Chondrocyte (in vitro differentiated cells): ENCODE data around the gene MPZL1. TPM values are rescaled to one million over a fixed set of nuclear protein-coding genes. Genes with fewer than 3 reads are reported as not detected.
"Not testable (repeated sequence)": the region's sequence is repeated elsewhere in the genome, so short reads cannot be mapped to it uniquely, and the experiment has no call there.

Experiments used
- DNase-seq: peaks from one replicate; pipeline ENCODE4 v3.0.0; 2021; ENCODE audit warnings: mixed read lengths, low spot score
- H3K27ac Mint-ChIP-seq: one replicate; pipeline ENCODE4 v1.8.0; 2021; ENCODE audit warnings: mild to moderate bottlenecking, moderate library complexity, mixed read lengths; ENCODE audit not compliant: unreplicated experiment
- H3K27me3 Mint-ChIP-seq: 2 replicates; pipeline ENCODE4 v1.8.0; 2021; ENCODE audit warnings: low read depth, mixed read lengths
- H3K36me3 Mint-ChIP-seq: 2 replicates; pipeline ENCODE4 v1.8.0; 2021; ENCODE audit warnings: low read depth, mixed read lengths
- H3K4me1 Mint-ChIP-seq: 2 replicates; pipeline ENCODE4 v1.8.0; 2021; ENCODE audit warnings: low read depth, mild to moderate bottlenecking, mixed read lengths
- H3K4me3 Mint-ChIP-seq: one replicate; pipeline ENCODE4 v1.8.0; 2021; ENCODE audit warnings: mild to moderate bottlenecking, moderate library complexity, mixed read lengths; ENCODE audit not compliant: unreplicated experiment
- H3K9me3 Mint-ChIP-seq: 2 replicates; pipeline ENCODE4 v1.8.0; 2021; ENCODE audit warnings: low read depth, mixed read lengths
- total RNA-seq: library from RNA; stranded (reverse); gene quantifications from 3 replicates; pipeline ENCODE4 v1.2.1, GENCODE V29; 2021
- TF ChIP-seq, protein P1 (sequence below): fragments of 200-600 bp; sonication (generic); IDR thresholded peaks from 2 replicates; pipeline ENCODE4 v1.5.0; 2021; ENCODE audit warnings: antibody characterized with exemption, mild to moderate bottlenecking, moderate library complexity

MPZL1 gene
- total RNA-seq, 1 donor from 2014 or later: 198 TPM

- no peak overlapping the region for H3K4me3 Mint-ChIP-seq
- DNase-seq: no peak
- peaks cover 2% of the 10 kb centered on the region for H3K36me3 Mint-ChIP-seq
- no peak overlapping the region for H3K27ac Mint-ChIP-seq
- peaks cover 43% of the 10 kb centered on the region for H3K4me1 Mint-ChIP-seq
- H3K27me3 Mint-ChIP-seq: no peaks in the 10 kb centered on the region
- TF ChIP-seq, protein P1, sequence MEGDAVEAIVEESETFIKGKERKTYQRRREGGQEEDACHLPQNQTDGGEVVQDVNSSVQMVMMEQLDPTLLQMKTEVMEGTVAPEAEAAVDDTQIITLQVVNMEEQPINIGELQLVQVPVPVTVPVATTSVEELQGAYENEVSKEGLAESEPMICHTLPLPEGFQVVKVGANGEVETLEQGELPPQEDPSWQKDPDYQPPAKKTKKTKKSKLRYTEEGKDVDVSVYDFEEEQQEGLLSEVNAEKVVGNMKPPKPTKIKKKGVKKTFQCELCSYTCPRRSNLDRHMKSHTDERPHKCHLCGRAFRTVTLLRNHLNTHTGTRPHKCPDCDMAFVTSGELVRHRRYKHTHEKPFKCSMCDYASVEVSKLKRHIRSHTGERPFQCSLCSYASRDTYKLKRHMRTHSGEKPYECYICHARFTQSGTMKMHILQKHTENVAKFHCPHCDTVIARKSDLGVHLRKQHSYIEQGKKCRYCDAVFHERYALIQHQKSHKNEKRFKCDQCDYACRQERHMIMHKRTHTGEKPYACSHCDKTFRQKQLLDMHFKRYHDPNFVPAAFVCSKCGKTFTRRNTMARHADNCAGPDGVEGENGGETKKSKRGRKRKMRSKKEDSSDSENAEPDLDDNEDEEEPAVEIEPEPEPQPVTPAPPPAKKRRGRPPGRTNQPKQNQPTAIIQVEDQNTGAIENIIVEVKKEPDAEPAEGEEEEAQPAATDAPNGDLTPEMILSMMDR: no peak
- H3K9me3 Mint-ChIP-seq: no peaks in the 10 kb centered on the region
Observed at GRCh38 chr1:167800251-167800650, 78.5 kb downstream of the MPZL1 start.

GRCh38 chr1:167802235-167802634 lies 80.5 kb downstream of the MPZL1 start:
- Mint-ChIP-seq H3K4me1 (peaks cover 28% of the 10 kb centered on the region), H3K9me3 (no peaks in the 10 kb centered on the region), H3K36me3 (peaks cover 2% of the 10 kb centered on the region), H3K27me3 (no peaks in the 10 kb centered on the region), H3K4me3 (no peak overlapping the region), H3K27ac (no peak overlapping the region)
- TF ChIP-seq, protein P1: no peak
- DNase-seq: no peak

- Mint-ChIP-seq H3K27me3 (no peaks in the 10 kb centered on the region), H3K9me3 (no peaks in the 10 kb centered on the region), H3K27ac (peak overlapping the region; percentile 77), H3K36me3 (no peaks in the 10 kb centered on the region), H3K4me1 (peaks cover 27% of the 10 kb centered on the region), H3K4me3 (peak overlapping the region; percentile 31)
- DNase-seq: peak; percentile 94
- TF ChIP-seq, protein P1: peak; percentile 97
Observed at GRCh38 chr1:167803358-167804207, 81.8 kb downstream of the MPZL1 start.

GRCh38 chr1:167805041-167805556 lies 83.3 kb downstream of the MPZL1 start:
- Mint-ChIP-seq H3K9me3 (no peaks in the 10 kb centered on the region), H3K27ac (peak overlapping the region; percentile 34), H3K36me3 (no peaks in the 10 kb centered on the region), H3K27me3 (no peaks in the 10 kb centered on the region), H3K4me1 (peaks cover 29% of the 10 kb centered on the region), H3K4me3 (no peak overlapping the region)
- DNase-seq: no peak
- TF ChIP-seq, protein P1: no peak

GRCh38 chr1:167806235-167806634 lies 84.5 kb downstream of the MPZL1 start:
- not testable (repeated sequence) for H3K9me3 Mint-ChIP-seq, DNase-seq, H3K4me3 Mint-ChIP-seq, H3K27me3 Mint-ChIP-seq, H3K36me3 Mint-ChIP-seq, H3K27ac Mint-ChIP-seq
- H3K4me1 Mint-ChIP-seq: peaks cover 29% of the 10 kb centered on the region

DNA sequence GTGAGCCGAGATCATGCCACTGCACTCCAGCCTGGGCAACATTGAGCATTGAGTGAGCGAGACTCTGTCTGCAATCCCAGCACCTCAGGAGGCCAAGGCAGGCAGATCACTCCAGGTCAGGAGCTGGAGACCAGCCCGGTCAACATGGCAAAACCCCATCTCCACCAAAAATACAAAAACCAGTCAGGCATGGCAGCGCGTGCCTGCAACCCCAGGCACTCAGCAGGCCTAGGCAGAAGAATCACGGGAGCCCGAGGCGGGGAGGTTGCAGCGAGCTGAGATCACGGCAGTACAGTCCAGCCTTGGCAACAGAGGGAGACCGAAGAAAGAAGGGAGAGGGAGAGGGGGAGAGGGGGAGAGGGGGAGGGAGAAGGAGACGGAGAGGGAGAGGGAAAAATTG lies 84.9 kb downstream of the MPZL1 start:
- H3K27me3 Mint-ChIP-seq, H3K4me3 Mint-ChIP-seq, H3K27ac Mint-ChIP-seq, DNase-seq, H3K9me3 Mint-ChIP-seq, H3K36me3 Mint-ChIP-seq: not testable (repeated sequence)
- H3K4me1 Mint-ChIP-seq: peaks cover 29% of the 10 kb centered on the region
